GM21619 (cell line): ENCODE measurements around the gene KISS1.
"Not testable (repeated sequence)": the region's sequence is repeated elsewhere in the genome, so short reads cannot be mapped to it uniquely, and the experiment has no call there.

Source experiments
- ATAC-seq: cut with Tn5 transposase; IDR thresholded peaks from one replicate; pipeline ENCODE4 v1.9.1; 2021; ENCODE audit not compliant: unreplicated experiment

Gene KISS1, protein sequence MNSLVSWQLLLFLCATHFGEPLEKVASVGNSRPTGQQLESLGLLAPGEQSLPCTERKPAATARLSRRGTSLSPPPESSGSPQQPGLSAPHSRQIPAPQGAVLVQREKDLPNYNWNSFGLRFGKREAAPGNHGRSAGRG

DNA sequence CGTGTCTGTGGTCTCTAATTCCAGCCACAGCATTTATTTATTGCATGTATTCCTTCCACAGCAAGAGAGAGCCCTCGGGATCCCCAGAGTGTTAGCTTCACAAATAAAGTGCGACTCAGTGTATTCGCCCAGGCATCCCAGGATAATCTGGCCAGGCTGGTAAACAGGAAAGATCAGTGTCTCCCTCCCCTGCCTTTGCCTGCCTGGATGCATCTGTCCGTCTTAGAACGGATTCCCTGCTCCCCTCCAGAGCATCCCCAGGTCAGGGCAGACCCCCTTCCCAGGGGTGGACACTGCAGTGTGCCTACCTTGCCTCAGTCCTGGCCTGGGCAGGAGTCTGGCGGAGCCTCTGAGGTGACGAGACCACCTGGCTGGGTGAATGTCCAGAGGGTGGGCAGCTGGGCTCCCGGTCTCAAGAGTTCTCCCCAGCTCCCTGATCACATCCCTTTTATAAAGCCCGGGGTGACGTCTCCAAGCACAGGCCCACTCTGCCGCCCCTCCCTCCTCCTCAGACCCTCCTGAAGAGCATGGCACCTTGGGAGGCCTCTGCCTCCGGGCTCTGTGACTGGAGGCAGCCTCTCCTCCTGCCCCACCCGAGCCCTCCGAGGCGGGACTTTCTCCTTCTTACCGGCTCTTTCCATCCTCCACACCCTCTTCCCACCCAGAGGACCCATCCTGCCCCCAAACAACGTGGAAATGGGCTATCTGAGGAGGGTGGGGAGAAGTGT is at the start of gene KISS1:
Gene KISS1, minus strand, starts transcription at position 424 of the 728 bp plus-strand sequence. CDS start 3,615 bp downstream, outside the sequence.
- ATAC-seq, result no peak

DNA sequence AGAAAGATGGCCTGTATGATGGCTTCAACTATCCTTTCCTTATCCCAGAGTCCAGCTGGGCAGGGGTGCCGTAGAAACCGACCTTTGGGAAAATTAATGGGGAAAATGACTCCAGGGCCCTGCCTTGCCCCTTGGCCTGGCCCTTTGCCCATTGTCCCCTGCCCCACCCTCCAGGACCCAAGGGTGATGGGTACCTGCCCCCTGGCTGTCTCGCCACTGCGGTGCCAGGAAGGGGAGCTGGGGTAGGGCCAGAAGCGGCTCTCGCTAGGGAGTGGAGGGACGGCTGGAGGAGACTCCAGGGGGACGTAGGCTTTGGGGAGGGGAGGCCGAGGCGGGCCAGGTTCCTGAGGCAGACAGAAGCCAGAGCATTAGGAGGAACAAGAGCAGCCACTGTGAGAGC is 46.6 kb upstream of the KISS1 start:
- no peak for ATAC-seq

GRCh38 chr1:204241914-204242313 is 45.6 kb upstream of the KISS1 start:
- ATAC-seq, result no peak

DNA sequence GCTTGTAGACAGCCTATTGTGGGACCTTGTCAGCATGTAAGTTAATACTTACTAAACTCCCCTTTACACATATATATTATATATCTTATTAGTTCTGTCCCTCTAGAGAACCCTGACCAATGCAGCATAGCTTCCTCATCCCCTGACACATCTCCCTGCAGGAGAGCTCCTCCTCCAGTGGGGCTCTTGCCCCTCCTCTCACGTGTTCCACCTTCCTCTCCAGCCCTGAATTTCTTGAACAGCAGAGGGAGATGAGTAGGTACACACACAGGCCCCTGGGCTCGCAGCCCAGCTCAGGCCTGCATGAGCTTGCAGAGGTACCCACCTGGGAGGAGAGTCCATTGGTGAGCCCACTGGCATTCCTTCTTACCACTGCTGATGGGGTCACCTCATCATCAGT is 44.8 kb upstream of the KISS1 start:
- no peak for ATAC-seq

DNA sequence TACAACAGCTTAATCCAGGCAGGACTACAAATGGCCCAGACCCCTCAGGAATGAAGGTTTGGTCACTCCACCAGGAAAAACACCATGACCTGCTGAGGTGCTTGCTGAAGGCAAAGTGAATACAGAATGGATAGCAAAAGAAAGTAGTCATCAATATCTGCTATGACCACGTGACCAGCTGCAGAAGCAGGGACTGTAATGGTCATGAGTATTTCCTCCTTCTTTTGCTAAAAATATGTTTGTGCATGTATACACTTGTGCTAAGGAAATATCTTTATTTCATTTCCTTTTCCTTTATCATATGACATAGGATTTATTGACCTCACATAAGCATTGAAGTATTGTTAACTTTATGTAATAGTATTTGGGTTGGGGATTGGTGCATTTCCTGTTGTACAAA is 43.9 kb upstream of the KISS1 start:
- ATAC-seq, result no peak

DNA sequence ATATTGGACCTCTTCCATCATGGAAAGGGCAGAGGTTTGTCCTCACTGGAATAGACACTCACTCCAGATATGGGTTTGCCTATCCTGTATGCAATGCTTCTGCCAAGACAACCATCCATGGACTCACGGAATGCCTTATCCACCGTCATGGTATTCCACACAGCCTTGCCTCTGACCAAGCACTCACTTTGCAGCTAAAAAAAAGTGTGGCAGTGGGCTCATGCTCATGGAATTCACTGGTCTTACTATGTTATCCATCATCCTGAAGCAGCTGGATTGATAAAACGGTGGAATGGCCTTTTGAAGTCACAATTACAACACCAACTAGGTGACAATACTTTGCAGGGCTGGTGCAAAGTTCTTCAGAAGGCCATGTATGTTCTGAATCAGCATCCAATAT is 43.1 kb upstream of the KISS1 start:
- not testable (repeated sequence) for ATAC-seq

GRCh38 chr1:204238520-204238919 is 42.2 kb upstream of the KISS1 start:
- not testable (repeated sequence) for ATAC-seq

DNA sequence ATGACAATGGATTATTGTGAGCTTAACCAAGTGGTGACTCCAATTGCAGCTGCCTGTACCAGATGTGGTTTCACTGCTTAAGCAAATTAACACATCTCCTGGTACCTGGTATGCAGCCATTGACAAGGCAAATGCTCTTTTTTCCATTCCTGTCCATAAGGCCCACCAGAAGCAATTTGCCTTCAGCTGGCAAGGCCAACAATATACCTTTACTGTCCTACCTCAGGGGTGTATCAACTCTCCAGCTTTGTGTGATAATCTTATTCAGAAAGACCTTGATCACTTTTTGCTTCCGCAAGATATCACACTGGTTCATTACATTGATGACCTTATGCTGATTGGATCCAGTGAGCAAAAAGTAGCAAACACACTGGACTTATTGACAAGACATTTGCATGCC is 41.2 kb upstream of the KISS1 start:
- ATAC-seq, result not testable (repeated sequence)

GRCh38 chr1:204232526-204232925 is 36.2 kb upstream of the KISS1 start:
- ATAC-seq, result no peak

DNA sequence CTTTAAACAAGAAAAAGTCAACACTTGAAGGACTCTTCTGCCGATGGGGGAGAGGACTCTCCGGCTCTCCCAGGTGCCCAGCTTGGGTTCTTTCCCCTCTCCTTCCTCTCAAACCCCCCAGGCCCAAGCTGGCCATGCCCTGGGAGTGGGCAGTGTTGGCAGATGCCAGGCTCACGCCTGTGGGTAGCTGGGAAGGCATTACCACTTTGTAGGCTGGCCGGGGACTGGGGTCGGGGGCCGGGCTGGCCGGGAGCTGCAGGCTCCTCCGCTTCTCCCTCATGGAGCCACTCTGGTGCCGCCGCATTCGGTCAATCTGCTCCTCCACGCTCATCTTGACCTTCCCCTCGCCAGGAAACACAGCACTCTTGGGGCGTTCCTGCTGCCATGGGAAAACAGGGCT is 33.9 kb upstream of the KISS1 start:
- ATAC-seq, result no peak

- ATAC-seq, result no peak
These were observed 32.6 kb upstream of the KISS1 start for GRCh38 chr1:204228896-204229295.

GRCh38 chr1:204227996-204228785 is 31.9 kb upstream of the KISS1 start:
- no peak for ATAC-seq

- ATAC-seq, result no peak
These were observed 31.1 kb upstream of the KISS1 start for GRCh38 chr1:204227351-204227750.

- no peak for ATAC-seq
These were observed 29.8 kb upstream of the KISS1 start for GRCh38 chr1:204225841-204226735.

DNA sequence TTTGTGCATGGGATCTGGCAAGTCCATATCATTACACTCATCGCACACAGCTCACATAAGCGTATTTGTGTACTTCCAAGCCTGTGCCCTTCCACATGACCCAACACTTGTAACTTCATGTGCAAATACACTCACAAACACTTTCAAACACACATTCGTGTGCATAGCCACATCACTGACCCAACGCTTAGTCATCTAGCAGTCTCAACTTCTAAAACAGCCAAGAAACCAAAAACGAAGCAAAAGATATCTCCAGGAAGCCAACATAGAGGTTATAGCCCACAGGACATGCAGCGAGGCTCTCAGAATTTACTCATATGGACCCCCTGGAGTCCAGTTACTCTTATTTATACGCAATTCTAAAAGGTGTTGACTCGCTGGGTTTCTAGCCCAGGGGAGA is 28.4 kb upstream of the KISS1 start:
- no peak for ATAC-seq

GRCh38 chr1:204223129-204223860 is 27.0 kb upstream of the KISS1 start:
- ATAC-seq, result no peak

DNA sequence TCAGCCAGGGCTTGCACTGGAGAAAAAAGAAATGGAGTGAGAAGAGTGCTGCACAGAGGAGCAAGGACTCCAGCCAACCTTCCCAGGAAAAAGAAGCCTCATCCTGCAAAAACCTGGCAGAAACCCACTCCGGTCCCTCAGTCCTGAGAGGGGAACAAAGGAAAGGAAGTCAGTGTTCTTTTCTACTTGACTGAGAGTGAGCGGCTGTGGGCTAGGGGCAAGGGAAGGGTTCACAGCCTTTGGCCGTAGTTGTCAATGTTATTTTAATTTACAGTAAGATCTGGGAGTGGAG is 26.4 kb upstream of the KISS1 start:
- ATAC-seq, result no peak

GRCh38 chr1:204222006-204222763 is 25.9 kb upstream of the KISS1 start:
- ATAC-seq, result no peak

GRCh38 chr1:204221271-204221670 is 25.0 kb upstream of the KISS1 start:
- no peak for ATAC-seq
